ENCODE data around the gene TCHHL1.
"Not testable (repeated sequence)": the region's sequence is repeated elsewhere in the genome, so short reads cannot be mapped to it uniquely, and the experiment has no call there.

TCHHL1 gene

DNA sequence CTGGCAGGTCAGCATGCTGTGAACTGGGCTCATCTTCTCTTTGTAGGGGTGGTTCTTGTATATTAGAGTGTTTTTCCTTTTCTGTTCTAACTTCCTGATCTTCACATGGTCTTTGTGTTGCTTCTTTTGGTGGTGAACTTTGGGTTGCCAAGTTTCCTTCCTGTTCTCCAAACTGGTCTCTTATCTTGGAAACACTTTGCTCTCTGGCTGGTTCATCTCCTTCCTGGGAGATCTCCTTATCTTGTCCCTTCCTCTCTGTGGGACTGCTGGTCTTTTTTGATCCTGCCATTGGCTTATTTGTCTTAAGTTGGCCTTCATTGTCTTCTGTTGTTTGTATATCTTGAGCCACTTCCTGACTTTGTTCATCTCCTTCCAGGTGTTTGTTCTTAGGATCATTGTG, 2.1 kb downstream of the TCHHL1 start:
- DNase-seq (ENCODE audit: low spot score), result no peak

- no peak for DNase-seq (ENCODE audit: low spot score)
Measured at GRCh38 chr1:152084853-152085252, 4.0 kb downstream of the TCHHL1 start.

- DNase-seq (ENCODE audit: low spot score), result not testable (repeated sequence)
Measured at GRCh38 chr1:152081026-152081425, 7.8 kb downstream of the TCHHL1 start.

- DNase-seq (ENCODE audit: low spot score), result not testable (repeated sequence)
Measured at GRCh38 chr1:152080494-152080893, 8.4 kb downstream of the TCHHL1 start.

DNA sequence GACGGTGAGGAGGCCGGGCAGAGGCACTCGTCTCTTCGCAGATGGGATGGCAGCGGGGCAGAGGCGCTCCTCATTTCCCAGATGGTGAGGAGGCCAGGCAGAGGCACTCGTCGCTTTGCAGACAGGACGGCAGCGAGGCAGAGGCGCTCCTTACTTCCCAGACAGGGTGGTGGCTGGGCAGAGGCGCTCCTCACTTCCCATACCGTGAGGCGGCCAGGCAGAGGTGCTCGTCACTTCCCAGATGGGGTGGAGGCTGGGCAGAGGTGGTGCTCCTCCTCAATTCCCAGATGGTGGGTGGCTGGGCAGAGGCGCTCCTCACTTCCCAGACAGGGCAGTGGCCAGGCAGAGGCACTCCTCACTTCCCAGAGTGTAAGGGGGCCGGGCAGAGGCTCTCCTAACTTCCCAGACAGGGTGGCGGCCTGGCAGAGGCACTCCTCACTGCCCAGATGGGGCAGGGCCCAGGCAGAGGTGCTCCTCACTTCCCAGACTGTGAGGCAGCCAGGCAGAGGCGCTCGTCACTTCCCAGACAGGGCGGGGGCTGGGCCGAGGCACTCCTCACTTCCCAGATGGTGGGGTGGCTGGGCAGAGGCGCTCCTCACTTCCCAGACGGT, 9.9 kb downstream of the TCHHL1 start:
- no peak for DNase-seq (ENCODE audit: low spot score)

DNA sequence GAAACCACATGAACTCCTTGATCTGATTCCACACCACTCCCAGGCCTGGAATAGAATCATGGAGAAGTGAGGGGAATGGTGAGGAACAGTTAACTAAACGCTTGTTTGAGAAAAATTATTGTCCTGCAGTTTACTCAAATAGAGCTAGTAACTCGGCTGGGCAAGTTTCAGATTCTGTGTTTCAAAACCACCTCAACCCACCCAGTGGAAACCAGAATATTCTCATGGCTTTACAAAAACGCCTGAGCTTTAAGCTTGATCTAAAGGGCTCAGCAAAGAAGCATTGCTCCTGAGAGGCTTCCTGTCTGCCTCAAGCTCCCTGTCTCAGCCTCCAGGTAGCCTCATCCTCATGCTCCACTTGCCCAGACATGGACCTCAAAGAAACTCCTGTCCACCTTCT, 16.6 kb downstream of the TCHHL1 start:
- DNase-seq (ENCODE audit: low spot score), result no peak

- DNase-seq (ENCODE audit: low spot score), result no peak
Measured at GRCh38 chr1:152071123-152071522, 17.7 kb downstream of the TCHHL1 start.

DNA sequence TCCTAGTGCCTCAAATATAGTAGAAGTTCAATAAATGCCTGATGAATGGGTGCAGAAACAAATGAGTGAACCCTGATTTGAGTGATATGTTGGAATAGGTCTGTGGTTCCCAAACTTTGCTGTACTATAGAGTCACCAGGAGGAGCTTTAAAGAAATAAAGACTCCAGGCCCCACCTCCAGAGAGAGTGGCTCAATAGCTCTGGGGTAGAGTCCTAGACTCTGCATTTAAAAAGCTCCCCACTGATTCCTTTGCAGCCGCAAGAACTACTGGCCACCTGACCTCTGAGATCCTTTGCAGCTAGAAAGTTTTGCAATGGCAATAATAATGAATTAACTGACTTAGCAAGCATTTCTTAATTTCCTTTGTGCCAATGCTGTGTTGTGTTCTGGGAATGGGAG, 20.9 kb downstream of the TCHHL1 start:
- no peak for DNase-seq (ENCODE audit: low spot score)

GRCh38 chr1:152067150-152067549, 21.7 kb downstream of the TCHHL1 start:
- no peak for DNase-seq (ENCODE audit: low spot score)

DNA sequence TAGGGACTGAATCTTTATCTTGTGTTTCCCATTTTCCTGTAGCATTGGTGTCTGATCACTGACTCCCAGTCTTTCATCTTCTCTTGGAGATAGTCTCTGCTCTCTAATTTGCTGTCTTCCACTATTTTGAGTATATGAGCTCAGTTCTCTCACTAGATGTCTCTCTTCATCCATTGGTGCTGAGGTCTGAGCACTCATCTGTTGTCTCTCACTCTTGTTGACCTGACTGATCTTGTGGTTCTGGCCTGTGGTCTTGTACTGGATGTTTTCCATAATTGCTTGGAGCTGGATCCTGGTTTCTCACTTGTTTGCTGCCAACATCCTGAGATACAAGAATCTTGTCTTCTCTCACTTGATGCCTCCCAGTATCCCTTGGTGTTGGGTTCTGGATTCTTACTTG, 26.9 kb downstream of the TCHHL1 start:
- DNase-seq (ENCODE audit: low spot score), result no peak

DNA sequence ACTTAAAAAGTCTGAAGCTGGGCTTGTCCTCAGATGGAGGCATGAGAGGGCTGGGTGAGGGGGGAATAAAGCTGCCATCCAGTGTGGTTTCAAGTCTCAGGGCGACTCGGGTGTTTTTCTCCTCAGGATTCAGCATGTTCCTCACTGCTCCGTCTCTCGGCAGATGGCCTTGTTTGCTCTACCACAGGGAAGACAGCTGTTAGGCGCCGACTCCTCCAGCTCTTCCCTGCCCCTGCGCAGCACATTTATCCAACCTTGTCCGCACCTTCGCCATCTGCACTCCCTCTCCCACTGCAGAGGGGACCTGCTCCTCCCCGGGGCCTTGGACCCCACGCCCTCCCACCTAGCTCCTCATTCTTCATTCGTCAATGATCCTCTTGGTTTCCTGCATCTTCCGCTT, 35.5 kb downstream of the TCHHL1 start:
- DNase-seq (ENCODE audit: low spot score), result peak; percentile 35

DNA sequence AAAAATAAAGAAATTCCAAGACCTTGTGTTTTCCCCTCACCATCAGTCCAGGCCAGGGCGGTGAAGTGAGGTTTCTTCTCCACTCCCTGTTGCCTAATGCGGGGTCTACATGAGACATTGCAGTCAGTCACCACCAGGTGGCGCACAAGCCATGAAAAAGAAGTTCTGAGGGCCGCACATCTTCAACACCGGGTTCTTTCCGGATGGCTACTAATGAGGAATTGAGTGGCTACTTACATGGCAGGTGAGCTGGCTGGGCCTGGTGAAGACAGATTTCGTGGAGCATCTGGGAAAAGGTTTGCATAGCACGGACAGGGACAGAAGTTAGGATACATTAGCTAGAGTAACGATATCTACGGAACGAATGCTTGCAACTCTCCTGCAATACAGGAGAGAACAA, 36.3 kb downstream of the TCHHL1 start:
- peak; percentile 82 for DNase-seq (ENCODE audit: low spot score)

GRCh38 chr1:152050886-152051675, 37.8 kb downstream of the TCHHL1 start:
- DNase-seq (ENCODE audit: low spot score), result no peak

DNA sequence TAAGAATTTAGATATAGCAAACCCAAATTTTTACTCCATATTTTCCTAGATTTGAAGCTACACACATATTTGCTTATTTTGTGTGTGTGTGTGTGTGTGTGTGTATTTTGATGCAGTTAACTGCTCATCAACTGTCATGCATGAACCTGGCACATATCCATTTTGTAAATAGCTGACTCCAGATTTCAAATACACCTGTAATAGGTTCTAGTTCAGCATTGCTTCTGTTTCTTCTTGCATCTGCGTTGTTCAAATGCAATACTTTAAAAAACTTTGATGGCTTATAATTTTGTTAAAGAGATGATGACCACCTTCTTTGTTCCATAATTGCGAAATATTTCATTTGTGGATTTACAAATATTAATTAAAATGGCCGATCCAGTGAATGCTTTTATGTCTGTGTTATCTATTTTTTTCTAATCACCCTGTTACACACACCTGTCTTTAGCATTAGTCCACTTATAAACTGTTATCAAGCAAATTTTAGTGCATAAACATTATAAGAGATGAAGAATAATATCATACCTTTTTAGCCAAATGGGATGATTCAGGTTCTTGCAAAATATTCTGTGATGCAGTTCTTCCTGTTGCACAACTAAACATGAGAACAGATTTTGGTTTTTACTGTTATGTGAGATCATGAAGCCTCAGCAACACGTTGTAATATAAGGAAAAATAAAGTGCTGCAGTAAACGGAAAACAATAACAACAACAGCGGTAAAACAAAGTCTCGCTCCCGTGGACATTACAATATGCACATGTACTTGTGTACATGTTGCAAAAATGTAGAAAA, 39.4 kb downstream of the TCHHL1 start:
- no peak for DNase-seq (ENCODE audit: low spot score)

DNA sequence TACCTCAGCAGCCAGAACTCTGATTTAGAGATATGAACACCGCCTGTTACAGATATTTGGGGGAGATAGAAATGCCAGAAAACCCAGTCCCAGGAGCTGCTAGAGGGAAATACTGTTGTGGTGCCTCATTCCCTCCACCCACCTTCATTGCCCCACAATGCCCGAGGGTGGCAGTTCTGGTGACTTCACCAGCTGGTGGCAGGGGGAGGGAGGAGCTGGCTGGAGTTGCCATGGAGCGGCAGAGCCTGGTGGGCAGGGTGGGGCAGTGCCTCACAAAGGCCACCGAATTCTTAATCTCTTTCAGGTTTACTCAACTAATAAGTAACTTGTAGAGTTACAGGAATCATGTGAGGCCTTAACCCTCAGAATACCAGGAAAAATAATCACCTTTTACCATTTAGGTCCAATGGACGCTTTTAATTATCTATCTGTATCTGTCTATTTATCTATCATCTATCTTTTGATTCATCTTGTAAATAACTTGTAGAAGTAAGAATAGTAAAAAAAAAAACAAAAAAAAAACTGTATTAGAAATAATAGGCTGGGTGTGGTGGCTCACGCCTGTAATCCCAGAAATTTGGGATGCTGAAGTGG, 40.4 kb downstream of the TCHHL1 start:
- DNase-seq (ENCODE audit: low spot score), result no peak

- DNase-seq (ENCODE audit: low spot score), result peak; percentile 88
Measured at GRCh38 chr1:152047730-152048415, 41.0 kb downstream of the TCHHL1 start.

- no peak for DNase-seq (ENCODE audit: low spot score)
Measured at GRCh38 chr1:152047413-152047729, 41.5 kb downstream of the TCHHL1 start.

- no peak for DNase-seq (ENCODE audit: low spot score)
Measured at GRCh38 chr1:152044386-152044785, 44.5 kb downstream of the TCHHL1 start.

DNA sequence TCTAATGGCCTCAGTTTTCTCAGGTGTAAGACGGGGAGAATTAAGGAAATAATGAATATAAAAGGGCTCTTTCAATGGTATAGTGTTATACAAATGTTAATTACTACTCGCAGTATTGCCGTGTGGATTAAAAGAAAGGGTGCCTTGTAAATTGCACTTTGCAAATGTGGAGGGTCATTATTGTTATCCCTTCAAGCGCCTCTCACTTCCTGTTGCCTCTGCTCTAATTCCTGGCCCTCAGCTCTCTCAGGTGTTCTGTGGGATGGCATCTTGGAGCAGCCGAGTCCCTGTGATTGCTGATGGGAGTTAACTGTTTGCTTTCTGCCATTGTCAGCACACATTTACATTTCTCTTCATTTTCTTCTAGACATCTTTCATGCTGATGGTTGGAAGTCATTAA, 45.0 kb downstream of the TCHHL1 start:
- DNase-seq (ENCODE audit: low spot score), result no peak

- no peak for DNase-seq (ENCODE audit: low spot score)
Measured at GRCh38 chr1:152042030-152042429, 46.8 kb downstream of the TCHHL1 start.

- DNase-seq (ENCODE audit: low spot score), result no peak
Measured at GRCh38 chr1:152039886-152040285, 49.0 kb downstream of the TCHHL1 start.

DNA sequence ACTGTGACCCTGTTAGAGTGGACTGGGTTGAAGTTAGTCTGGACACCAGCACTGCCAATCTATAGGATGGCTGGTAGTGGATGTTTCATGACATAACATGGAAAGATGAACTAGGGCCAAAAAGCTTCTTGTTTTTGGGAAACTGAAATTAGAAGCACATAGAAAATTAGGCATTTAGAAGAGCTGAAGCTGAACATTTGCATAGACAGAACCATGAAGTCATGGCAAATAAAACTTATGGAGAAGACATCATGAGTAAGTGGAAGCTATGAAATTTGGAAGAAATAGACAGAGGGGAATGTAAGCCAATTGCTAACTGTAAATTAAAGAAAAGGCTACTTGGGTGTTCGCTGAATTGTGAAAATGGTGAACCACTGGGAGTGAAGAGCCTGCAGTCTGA, 49.4 kb downstream of the TCHHL1 start:
- DNase-seq (ENCODE audit: low spot score), result no peak
